Measurements from ENCODE around the gene TPTE.
"Not testable (repeated sequence)": the region's sequence is repeated elsewhere in the genome, so short reads cannot be mapped to it uniquely, and the experiment has no call there.

TPTE gene

DNA sequence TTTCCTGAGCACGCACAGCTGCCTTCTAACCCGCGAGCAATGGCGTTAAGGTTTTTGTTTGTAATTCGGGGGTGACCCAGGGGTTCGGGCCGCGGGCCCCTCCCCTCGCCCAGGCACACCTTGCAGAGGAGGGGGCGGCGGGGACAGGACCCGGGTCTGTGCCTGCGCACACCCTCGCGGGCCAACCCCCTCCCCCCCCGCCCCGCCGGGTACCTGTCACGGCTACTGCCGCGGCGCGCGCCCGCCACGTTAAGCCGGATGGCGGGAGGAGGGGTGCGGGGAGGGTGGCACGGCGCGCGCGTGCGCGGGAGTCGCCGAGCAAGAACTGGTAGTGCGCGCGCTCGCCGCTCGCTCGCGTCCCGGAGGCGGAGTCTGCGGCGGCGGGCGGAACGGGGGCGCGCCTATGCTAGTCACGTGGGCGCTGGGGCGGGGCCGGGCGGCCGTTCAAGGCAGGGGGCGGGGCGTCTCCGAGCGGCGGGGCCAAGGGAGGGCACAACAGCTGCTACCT, at the start of gene TPTE:
TSS of gene TPTE (plus strand) at position 493 of the 508 bp plus-strand sequence. CDS start 17,141 bp downstream, outside the sequence.
- no peak for DNase-seq

DNA sequence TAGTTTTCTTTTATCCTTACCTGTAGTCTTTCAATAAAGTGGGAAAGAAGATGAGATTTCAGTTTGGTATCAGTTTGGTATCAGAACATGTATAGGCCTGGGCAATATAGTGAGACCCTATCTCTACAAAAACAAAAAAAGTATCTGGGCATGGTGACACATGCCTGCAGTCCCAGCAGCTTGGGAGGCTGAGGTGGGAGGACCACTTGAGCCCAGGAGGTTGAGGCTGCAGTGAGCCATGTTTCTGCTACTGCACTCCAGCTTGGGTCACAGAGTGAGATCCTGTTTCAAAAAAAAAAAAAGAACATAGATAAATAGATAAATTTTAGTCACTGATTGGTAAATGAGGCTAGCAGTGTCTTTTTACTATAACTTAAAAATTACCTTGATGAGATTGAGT, 49.4 kb upstream of the TPTE start:
- not testable (repeated sequence) for DNase-seq

- not testable (repeated sequence) for DNase-seq
These were observed 43.6 kb upstream of the TPTE start for GRCh38 chr21:10477794-10478193.

DNA sequence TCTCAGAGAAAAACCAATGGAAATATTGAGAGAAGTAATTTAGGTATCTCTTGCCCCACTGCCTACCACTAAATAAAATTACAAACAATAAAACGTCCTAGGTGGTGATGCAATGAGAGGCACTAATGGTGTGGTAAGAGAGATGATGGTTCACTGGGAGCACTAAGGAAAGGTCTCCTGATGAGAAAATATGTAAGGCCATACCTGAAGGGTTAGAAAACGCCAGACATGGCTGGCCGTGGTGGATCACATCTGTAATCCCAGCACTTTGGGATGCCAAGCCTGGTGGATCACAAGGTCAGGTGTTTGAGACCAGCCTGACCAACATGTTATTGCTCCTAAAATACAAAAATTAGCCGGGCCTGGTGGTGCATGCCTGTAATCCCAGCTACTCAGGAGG, 41.5 kb upstream of the TPTE start:
- not testable (repeated sequence) for DNase-seq

GRCh38 chr21:10484864-10485263, 36.5 kb upstream of the TPTE start:
- not testable (repeated sequence) for DNase-seq

GRCh38 chr21:10490453-10490852, 30.9 kb upstream of the TPTE start:
- not testable (repeated sequence) for DNase-seq

GRCh38 chr21:10511116-10511515, 10.3 kb upstream of the TPTE start:
- DNase-seq = no peak

DNA sequence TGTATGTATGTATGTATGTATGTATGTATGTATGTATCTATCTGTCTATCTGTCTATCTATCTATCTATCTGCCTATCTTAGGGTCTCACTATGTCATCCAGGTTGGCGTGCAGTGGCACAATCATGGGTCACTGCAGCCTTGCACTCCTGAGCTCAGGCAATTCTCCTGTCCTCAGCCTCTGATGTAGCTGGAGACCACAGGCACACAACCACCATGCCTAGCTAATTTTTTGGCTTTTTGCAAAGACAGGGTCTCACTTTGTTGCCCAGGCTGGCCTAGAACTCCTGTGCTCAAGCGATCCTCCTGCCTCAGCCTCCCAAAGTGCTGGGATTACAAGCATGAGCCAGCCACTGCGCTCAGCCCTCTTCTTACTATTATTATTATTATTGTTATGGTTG, 4.5 kb upstream of the TPTE start:
- not testable (repeated sequence) for DNase-seq

DNA sequence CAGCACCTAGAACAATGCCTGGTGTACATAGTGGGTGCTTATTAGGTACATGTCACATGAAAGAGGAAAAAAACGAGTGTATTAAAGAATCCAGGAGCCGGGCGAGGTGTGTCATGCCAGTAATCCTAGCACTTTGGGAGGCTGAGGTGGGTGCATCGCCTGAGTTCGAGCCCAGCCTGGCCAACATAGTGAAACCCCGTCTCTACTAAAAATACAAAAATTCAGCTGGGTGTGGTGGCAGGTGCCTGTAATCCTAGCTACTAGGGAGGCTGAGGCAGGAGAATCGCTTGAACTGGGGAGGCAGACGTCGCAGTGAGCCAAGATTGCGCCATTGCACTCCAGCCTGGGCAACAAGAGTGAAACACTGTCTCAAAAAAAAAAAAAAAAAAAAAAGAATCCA, 3.5 kb upstream of the TPTE start:
- DNase-seq = not testable (repeated sequence)

DNA sequence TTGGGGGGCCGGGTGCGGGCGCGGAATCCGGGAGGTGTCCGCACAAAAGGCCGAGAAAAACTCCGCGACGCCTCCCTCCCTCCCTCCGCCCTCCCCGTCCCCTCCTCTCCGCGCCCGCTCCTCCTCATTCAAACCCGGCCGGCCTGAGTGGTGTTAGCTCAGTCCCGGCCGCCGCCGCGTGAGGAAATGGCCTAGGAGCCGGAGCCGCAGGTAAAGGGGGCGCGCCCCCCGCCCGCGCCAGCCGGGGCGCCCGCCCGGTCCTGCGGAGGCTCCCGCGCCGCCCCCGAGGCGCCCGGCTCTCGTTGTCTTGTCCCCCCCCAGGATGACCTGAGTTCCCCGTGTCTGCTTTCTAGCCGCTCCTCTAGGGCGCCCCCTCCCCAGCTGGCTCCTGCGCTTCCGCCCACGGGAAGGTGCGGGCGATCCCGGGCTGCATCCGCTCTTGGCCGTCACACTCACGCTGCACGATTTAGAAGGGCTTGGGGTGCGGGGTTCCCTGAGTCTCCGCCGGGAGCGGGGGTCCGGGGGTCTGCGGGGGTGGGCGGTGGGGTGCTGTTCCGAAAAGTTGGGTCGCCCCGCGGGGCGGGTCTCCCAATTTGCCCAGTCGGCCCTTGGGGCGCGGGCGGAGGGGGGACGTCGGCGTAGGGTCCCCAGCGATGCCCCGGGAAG, 585 bp downstream of the TPTE start:
- not testable (repeated sequence) for DNase-seq

GRCh38 chr21:10539956-10540355, 18.6 kb downstream of the TPTE start:
- no peak for DNase-seq

DNA sequence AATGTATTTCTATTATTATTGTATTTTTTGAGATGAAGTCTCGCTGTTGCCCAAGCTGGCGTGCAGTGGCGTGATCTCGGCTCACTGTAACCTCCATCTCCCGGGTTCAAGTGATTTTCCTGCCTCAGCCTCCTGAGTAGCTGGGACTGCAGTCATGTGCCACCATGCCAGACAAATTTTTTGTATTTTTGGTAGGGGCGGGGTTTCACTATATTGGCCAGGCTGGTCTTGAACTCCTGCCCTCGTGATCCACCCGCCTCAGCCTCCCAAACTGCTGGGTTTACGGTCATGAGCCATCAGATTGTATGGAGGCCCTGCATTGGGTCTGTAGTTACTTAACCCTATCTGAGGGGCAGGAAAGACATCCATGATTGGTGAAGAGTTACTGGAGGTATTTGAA, 23.0 kb downstream of the TPTE start:
- DNase-seq = not testable (repeated sequence)

- DNase-seq = not testable (repeated sequence)
These were observed 26.5 kb downstream of the TPTE start for GRCh38 chr21:10547868-10548267.

DNA sequence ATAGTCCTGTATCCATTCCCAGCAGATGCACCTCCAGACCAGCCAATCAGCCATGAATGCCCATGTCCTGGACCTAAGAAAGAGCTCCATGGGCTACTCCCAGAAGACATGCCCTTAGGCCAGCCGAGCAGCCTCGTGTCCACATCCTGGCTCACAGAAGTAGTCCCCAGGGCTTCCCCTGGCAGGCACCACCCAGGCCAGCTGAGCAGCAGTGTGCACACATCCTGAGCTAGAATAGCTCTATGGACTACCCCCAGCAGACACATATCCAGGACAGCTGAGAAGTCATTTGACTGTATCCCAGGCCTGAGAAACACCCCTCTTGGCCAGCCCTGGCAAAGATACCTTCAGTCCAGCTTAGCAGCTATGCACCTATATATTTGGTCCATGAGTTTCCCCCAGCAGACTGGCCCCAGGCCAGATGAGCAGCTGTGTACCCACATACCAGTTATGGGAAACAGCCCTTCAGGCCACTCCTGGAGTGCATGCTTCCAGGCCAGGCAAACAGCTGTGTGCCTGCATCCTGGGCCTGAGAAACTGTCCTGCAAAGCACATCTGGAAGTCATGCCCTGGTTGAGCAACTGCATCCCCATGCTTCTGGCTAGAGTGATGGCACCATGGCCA, 27.1 kb downstream of the TPTE start:
- not testable (repeated sequence) for DNase-seq

DNA sequence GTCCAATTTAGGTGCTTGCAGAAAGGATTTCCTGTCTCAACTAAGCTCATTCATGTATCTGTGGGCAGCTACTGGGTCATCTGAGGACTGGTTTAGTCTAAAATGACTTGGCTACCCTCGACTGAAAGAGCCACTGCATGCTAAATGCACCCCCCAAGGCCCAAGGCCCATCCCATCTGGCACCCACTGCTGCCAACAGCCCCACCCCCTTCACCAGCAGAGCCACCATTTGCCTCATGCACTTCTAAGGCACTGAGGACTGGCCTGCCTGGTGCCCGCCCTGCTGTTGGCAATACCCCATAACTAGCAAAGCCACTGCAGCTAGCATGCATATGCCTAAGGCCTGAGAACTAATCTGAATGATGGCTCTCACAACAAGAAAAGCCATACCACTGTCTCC, 49.4 kb downstream of the TPTE start:
- not testable (repeated sequence) for DNase-seq

DNA sequence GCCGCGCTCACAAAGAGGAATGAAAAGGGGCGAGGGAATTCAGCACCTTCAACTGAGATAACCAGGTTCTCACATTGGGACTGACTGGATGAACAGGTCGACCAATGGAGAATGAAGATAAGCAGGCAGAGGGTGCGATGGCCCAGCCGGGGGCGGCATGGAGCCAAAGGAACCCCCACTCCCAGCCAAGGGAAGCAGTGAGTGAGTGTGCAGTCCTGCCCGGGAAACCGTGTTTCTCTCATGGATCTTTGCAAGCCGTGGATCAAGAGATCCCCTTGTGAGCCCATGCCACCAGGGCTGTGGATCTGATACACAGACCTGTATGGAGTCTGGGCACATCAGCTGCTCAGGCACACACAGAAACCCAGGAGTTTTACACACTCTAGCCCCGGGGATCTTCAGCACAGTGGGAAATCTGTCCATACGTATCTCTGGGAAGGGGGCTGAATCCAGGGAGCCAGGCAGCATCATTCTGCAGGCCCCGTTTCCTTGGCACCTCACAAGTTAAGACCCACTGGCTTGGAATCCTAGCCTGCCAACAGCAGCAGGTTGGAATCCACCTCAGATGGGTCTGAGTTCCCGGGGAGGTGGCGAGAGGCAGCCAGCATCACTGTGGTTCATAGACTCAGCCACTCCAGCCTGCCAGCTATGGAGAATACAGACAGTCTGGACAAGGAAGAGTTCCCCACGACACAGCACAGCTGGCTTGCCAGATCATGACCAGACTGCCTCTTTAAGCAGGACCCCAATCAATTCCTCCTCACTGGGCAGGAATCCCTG, 53.3 kb downstream of the TPTE start:
- not testable (repeated sequence) for DNase-seq

DNA sequence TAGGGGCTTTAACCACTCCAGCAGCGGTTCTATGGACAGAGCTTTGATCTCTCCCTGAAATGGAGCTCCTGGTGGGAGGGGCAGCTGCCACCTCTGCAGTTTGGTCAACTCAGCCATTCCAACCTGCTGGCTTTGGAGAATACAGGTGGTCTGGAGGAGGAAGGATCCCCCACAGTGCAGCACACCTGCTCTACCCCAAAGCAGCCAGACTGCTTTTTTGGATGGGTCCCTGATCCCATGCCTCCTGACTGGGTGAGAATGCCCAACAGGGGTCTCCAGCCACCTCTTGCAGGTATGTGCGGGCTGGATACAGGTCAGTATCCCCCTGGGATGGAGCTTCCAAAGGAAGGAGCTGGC, 53.9 kb downstream of the TPTE start:
- DNase-seq = no peak

DNA sequence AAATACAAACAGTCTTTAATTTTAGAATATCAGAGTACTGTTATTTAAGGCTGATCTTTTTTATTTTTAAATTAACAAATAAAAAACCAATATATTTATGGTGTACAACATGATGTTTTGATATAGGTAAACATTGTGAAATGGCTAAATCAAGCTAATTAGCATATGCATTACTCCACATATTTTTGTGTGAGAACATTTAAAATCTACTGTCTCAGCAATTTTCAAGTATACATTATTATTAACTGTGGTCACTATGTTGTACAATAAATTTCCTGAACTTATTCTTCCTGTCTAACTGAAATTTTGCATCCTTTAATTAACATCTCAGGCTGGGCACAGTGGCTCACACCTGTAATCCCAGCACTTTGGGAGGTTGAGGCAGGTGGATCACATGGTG, 57.5 kb downstream of the TPTE start:
- not testable (repeated sequence) for DNase-seq

DNA sequence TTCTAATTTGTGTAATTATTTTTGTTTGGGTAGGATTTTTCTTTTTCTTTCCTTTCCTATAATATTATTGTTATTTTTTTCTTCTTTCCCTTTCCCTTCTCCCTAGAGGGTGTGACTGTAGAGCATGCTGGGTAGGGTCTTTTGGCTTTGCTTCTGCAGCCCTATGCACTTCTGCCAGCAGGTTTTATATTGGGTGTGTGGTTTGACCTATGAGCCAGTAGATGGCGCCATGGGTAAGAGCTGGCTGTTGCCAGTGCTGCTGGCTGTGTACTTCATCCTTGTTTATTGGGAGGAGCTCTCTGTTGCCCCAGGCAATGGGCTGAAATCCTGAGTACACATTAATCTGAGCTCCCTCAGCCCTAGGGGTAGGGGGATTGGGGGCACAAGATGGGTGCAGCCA, 67.7 kb downstream of the TPTE start:
- not testable (repeated sequence) for DNase-seq

DNA sequence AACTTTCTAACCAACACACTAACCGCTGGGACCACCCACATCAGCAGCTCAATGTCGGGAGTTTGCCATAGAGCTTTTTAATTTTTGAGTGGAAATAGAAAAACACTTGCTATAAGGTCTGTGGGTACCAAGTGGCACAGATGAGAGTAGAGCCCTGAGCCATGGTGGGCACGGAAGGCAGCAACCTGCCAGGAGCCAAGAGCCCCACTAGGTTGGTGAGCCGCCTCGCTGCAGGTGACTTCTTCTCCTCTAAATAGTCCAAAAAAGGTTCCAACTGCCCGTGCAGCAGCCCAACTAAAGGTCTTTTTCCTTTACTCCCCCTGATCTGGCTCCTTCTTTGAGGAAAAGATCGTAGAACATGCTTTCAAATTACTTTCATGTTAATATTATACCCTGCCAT, 85.7 kb downstream of the TPTE start:
- DNase-seq = not testable (repeated sequence)

- not testable (repeated sequence) for DNase-seq
These were observed 92.9 kb downstream of the TPTE start for GRCh38 chr21:10614285-10614684.

- not testable (repeated sequence) for DNase-seq
These were observed 94.7 kb downstream of the TPTE start for GRCh38 chr21:10616061-10616460.

GRCh38 chr21:10616535-10616934, 95.2 kb downstream of the TPTE start:
- no peak for DNase-seq

All from activated CD4-positive, alpha-beta T cell treated with anti-CD3 and anti-CD28 coated beads for 1 hour (primary cell).